Measurements from ENCODE around the gene CPPED1. TPM values are rescaled to one million over a fixed set of nuclear protein-coding genes. Genes with fewer than 3 reads are reported as not detected.

CPPED1 gene
- total and polyA plus RNA-seq, 2 experiments from 2014 or later: 6.2 to 7.3 TPM

- H4K20me1 ChIP-seq (replicated peaks; ENCODE audit: insufficient read depth): no peaks in the 10 kb centered on the region; the same call in 1 of the 2 replicates
- TF ChIP-seq, protein P1, sequence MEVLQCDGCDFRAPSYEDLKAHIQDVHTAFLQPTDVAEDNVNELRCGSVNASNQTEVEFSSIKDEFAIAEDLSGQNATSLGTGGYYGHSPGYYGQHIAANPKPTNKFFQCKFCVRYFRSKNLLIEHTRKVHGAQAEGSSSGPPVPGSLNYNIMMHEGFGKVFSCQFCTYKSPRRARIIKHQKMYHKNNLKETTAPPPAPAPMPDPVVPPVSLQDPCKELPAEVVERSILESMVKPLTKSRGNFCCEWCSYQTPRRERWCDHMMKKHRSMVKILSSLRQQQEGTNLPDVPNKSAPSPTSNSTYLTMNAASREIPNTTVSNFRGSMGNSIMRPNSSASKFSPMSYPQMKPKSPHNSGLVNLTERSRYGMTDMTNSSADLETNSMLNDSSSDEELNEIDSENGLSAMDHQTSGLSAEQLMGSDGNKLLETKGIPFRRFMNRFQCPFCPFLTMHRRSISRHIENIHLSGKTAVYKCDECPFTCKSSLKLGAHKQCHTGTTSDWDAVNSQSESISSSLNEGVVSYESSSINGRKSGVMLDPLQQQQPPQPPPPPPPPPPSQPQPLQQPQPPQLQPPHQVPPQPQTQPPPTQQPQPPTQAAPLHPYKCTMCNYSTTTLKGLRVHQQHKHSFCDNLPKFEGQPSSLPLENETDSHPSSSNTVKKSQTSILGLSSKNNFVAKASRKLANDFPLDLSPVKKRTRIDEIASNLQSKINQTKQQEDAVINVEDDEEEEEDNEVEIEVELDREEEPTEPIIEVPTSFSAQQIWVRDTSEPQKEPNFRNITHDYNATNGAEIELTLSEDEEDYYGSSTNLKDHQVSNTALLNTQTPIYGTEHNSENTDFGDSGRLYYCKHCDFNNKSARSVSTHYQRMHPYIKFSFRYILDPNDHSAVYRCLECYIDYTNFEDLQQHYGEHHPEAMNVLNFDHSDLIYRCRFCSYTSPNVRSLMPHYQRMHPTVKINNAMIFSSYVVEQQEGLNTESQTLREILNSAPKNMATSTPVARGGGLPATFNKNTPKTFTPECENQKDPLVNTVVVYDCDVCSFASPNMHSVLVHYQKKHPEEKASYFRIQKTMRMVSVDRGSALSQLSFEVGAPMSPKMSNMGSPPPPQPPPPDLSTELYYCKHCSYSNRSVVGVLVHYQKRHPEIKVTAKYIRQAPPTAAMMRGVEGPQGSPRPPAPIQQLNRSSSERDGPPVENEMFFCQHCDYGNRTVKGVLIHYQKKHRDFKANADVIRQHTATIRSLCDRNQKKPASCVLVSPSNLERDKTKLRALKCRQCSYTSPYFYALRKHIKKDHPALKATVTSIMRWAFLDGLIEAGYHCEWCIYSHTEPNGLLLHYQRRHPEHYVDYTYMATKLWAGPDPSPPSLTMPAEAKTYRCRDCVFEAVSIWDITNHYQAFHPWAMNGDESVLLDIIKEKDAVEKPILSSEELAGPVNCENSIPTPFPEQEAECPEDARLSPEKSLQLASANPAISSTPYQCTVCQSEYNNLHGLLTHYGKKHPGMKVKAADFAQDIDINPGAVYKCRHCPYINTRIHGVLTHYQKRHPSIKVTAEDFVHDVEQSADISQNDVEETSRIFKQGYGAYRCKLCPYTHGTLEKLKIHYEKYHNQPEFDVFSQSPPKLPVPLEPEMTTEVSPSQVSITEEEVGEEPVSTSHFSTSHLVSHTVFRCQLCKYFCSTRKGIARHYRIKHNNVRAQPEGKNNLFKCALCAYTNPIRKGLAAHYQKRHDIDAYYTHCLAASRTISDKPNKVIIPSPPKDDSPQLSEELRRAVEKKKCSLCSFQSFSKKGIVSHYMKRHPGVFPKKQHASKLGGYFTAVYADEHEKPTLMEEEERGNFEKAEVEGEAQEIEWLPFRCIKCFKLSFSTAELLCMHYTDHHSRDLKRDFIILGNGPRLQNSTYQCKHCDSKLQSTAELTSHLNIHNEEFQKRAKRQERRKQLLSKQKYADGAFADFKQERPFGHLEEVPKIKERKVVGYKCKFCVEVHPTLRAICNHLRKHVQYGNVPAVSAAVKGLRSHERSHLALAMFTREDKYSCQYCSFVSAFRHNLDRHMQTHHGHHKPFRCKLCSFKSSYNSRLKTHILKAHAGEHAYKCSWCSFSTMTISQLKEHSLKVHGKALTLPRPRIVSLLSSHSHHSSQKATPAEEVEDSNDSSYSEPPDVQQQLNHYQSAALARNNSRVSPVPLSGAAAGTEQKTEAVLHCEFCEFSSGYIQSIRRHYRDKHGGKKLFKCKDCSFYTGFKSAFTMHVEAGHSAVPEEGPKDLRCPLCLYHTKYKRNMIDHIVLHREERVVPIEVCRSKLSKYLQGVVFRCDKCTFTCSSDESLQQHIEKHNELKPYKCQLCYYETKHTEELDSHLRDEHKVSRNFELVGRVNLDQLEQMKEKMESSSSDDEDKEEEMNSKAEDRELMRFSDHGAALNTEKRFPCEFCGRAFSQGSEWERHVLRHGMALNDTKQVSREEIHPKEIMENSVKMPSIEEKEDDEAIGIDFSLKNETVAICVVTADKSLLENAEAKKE (CRISPR knock-in tag; IDR thresholded peaks at IDR 0.05): no peak
- TF ChIP-seq, protein P2, sequence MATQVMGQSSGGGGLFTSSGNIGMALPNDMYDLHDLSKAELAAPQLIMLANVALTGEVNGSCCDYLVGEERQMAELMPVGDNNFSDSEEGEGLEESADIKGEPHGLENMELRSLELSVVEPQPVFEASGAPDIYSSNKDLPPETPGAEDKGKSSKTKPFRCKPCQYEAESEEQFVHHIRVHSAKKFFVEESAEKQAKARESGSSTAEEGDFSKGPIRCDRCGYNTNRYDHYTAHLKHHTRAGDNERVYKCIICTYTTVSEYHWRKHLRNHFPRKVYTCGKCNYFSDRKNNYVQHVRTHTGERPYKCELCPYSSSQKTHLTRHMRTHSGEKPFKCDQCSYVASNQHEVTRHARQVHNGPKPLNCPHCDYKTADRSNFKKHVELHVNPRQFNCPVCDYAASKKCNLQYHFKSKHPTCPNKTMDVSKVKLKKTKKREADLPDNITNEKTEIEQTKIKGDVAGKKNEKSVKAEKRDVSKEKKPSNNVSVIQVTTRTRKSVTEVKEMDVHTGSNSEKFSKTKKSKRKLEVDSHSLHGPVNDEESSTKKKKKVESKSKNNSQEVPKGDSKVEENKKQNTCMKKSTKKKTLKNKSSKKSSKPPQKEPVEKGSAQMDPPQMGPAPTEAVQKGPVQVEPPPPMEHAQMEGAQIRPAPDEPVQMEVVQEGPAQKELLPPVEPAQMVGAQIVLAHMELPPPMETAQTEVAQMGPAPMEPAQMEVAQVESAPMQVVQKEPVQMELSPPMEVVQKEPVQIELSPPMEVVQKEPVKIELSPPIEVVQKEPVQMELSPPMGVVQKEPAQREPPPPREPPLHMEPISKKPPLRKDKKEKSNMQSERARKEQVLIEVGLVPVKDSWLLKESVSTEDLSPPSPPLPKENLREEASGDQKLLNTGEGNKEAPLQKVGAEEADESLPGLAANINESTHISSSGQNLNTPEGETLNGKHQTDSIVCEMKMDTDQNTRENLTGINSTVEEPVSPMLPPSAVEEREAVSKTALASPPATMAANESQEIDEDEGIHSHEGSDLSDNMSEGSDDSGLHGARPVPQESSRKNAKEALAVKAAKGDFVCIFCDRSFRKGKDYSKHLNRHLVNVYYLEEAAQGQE (IDR thresholded peaks at IDR 0.05; ENCODE audit: unreplicated experiment): no peak
- no peak for TF ChIP-seq CTCF (conservative IDR thresholded peaks at IDR 0.05; ENCODE audit: low read depth in 2 of 2)
- no peak for TF ChIP-seq JUNB (IDR thresholded peaks at IDR 0.05; ENCODE audit: unreplicated experiment)
- TF ChIP-seq EZH2 (IDR thresholded peaks at IDR 0.05; ENCODE audit: low read depth, unreplicated experiment): no peak
- no peak for TF ChIP-seq ZNF331 (CRISPR knock-in tag; IDR thresholded peaks at IDR 0.05; ENCODE audit: low read depth)
- no peak for TF ChIP-seq POLR2AphosphoS5 (IDR thresholded peaks at IDR 0.05; ENCODE audit: low read depth)
- no peak for TF ChIP-seq STAT1 (IDR thresholded peaks at IDR 0.05; ENCODE audit: unreplicated experiment)
- no peak for TF ChIP-seq ZNF114 (CRISPR knock-in tag; IDR thresholded peaks at IDR 0.05)
- TF ChIP-seq CREB1 (CRISPR knock-in tag; IDR thresholded peaks at IDR 0.05; ENCODE audit: low read depth): no peak
- no peak for TF ChIP-seq EZH2phosphoT487 (IDR thresholded peaks at IDR 0.05; ENCODE audit: unreplicated experiment)
- TF ChIP-seq, protein P3, sequence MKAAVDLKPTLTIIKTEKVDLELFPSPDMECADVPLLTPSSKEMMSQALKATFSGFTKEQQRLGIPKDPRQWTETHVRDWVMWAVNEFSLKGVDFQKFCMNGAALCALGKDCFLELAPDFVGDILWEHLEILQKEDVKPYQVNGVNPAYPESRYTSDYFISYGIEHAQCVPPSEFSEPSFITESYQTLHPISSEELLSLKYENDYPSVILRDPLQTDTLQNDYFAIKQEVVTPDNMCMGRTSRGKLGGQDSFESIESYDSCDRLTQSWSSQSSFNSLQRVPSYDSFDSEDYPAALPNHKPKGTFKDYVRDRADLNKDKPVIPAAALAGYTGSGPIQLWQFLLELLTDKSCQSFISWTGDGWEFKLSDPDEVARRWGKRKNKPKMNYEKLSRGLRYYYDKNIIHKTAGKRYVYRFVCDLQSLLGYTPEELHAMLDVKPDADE (IDR thresholded peaks at IDR 0.05): no peak
- TF ChIP-seq NANOG (IDR thresholded peaks at IDR 0.05; ENCODE audit: borderline replicate concordance): no peak
- H3F3A ChIP-seq (replicated peaks; ENCODE audit: low read depth): no peaks in the 10 kb centered on the region
- no peak overlapping the region for H2AFZ ChIP-seq
- H3K27me3 Mint-ChIP-seq (ENCODE audit: insufficient read depth, low read depth, poor library complexity): no peaks in the 10 kb centered on the region
- no peaks in the 10 kb centered on the region for H3K36me3 Mint-ChIP-seq (ENCODE audit: low read depth)
- no peak for DNase-seq (ENCODE audit: low spot score)
- no peaks in the 10 kb centered on the region; the same call in 1 of the 2 replicates for H3K4me1 ChIP-seq (ENCODE audit: insufficient read depth)
- no peaks in the 10 kb centered on the region for H3K36me3 ChIP-seq (ENCODE audit: insufficient read depth)
- H3K4me3 ChIP-seq: no peak overlapping the region
- H3K4me2 ChIP-seq: no peak overlapping the region
- no peak overlapping the region for H3K4me3 Mint-ChIP-seq
- no peak overlapping the region for H3K27ac Mint-ChIP-seq
- no peaks in the 10 kb centered on the region for H3K9me3 Mint-ChIP-seq
- H3K27me3 ChIP-seq (ENCODE audit: insufficient read depth): no peaks in the 10 kb centered on the region
- H3K9me2 ChIP-seq (ENCODE audit: insufficient read depth): no peaks in the 10 kb centered on the region
- peaks cover 12% of the 10 kb centered on the region; the same call in 2 of the 3 replicates for H3K4me1 Mint-ChIP-seq
- no peak for ATAC-seq
- no peaks in the 10 kb centered on the region for H3K79me2 ChIP-seq (replicated peaks; ENCODE audit: insufficient read depth)
- no peak overlapping the region for H3K27ac ChIP-seq (ENCODE audit: low read depth)
Measured at GRCh38 chr16:12754824-12755543, 48.7 kb downstream of the CPPED1 start.

Data from GM23338 (cell line).